Endothelial cell of umbilical vein (primary cell): ENCODE measurements around the gene HDAC4. TPM values are rescaled to one million over a fixed set of nuclear protein-coding genes. Genes with fewer than 3 reads are reported as not detected.

Experiments used
- BruUV-seq: library from RNA; stranded (reverse); fragments of 400-500 nt; replicated peaks from 2 replicates; lab custom pipeline; 2021; lab: Mats Ljungman, UMichigan
- CTCF ChIA-PET: fragments of 300-600, 350-600 bp; sonication (Branson Sonifier 250); formaldehyde crosslinking; loops from one replicate; lab custom pipeline; 2021; ENCODE audit warnings: antibody characterized with exemption, inconsistent platforms; lab: Charles Lee
- POLR2A ChIA-PET: fragments of 300-600, 350-600 bp; sonication (Branson Sonifier 250); formaldehyde crosslinking; loops from one replicate; lab custom pipeline; 2021; ENCODE audit warnings: antibody characterized with exemption, inconsistent platforms; lab: Charles Lee
- DNase-seq: peaks from one replicate; pipeline ENCODE4 v3.0.0-alpha.2; 2011; ENCODE audit warnings: low read depth, low spot score
- FAIRE-seq: peaks from 2 replicates; lab custom pipeline; 2011; peaks lifted over from hg19 to GRCh38; lab: Jason Lieb, UNC
- H2AFZ ChIP-seq: 2 replicates; pipeline ENCODE4 v1.6.0; 2012; ENCODE audit warnings: low read depth, low read length, control low read depth, inconsistent platforms
- H3K27ac ChIP-seq: 2 replicates; pipeline ENCODE4 v1.5.1; 2011; ENCODE audit warnings: low read depth, mild to moderate bottlenecking, control low read depth, low read length, moderate library complexity; ENCODE audit not compliant: insufficient read depth
- H3K27me3 ChIP-seq, 2 experiments: 2 replicates each; pipeline versions ENCODE4 v1.6.0 to v1.6.1; 2011; ENCODE audit warnings: low read length in 2 of 2, mixed read lengths in 1 of 2; ENCODE audit not compliant: control insufficient read depth in 2 of 2, insufficient read depth in 2 of 2
- H3K36me3 ChIP-seq, 2 experiments: 2 replicates in 1 of 2; 3 replicates in 1 of 2; pipeline ENCODE4 v1.5.1; 2011; ENCODE audit warnings: low read length in 2 of 2, mild to moderate bottlenecking in 1 of 2, moderate library complexity in 1 of 2; ENCODE audit not compliant: control insufficient read depth in 2 of 2, insufficient read depth in 2 of 2; ENCODE audit errors: extremely low read depth in 1 of 2
- H3K4me1 ChIP-seq: 3 replicates; pipeline ENCODE4 v1.5.1; 2011; ENCODE audit warnings: mild to moderate bottlenecking, low read length; ENCODE audit not compliant: control insufficient read depth, insufficient read depth; ENCODE audit errors: extremely low read depth
- H3K4me2 ChIP-seq: 2 replicates; pipeline ENCODE4 v1.6.1; 2011; ENCODE audit warnings: low read length, control low read depth, mixed read lengths; ENCODE audit not compliant: insufficient read depth
- H3K4me3 ChIP-seq, 3 experiments: fragments of 200-600 bp in 1 of 3; sonication (generic), shearing (Covaris generic) in 1 of 3; replicated peaks in 1 of 3; 2 replicates each; pipeline ENCODE4 v1.5.1; 2011 to 2016; ENCODE audit warnings: control low read depth in 3 of 3, low read length in 3 of 3, mild to moderate bottlenecking in 2 of 3, inconsistent platforms in 1 of 3, low read depth in 1 of 3, moderate library complexity in 1 of 3; ENCODE audit not compliant: insufficient read depth in 1 of 3
- H3K79me2 ChIP-seq: 2 replicates; pipeline ENCODE4 v1.6.0; 2012; ENCODE audit warnings: low read length, inconsistent platforms; ENCODE audit not compliant: control insufficient read depth, insufficient read depth
- H3K9ac ChIP-seq: replicated peaks from 2 replicates; pipeline ENCODE3; 2011; ENCODE audit warnings: low read length, control low read depth; ENCODE audit not compliant: insufficient read depth; ENCODE audit errors: extremely low read depth
- H3K9me1 ChIP-seq: replicated peaks from 3 replicates; pipeline ENCODE4 v1.6.0; 2011; ENCODE audit warnings: mild to moderate bottlenecking, low read length; ENCODE audit not compliant: control insufficient read depth, insufficient read depth; ENCODE audit errors: extremely low read depth
- H3K9me3 ChIP-seq: replicated peaks from 2 replicates; pipeline ENCODE4 v1.5.1; 2012; ENCODE audit warnings: low read length, inconsistent platforms; ENCODE audit not compliant: control insufficient read depth, insufficient read depth
- H4K20me1 ChIP-seq: replicated peaks from 2 replicates; pipeline ENCODE3; 2011; ENCODE audit warnings: mild to moderate bottlenecking, low read length; ENCODE audit not compliant: control insufficient read depth, insufficient read depth; ENCODE audit errors: extremely low read depth
- EZH2 ChIP-seq: IDR thresholded peaks from 2 replicates; pipeline ENCODE4 v1.6.1; 2012; ENCODE audit warnings: borderline replicate concordance, low read depth, mild to moderate bottlenecking, moderate library complexity, low read length, inconsistent platforms; ENCODE audit not compliant: severe bottlenecking
- FOS ChIP-seq: IDR thresholded peaks from 2 replicates; pipeline ENCODE4 v1.6.1; 2011; ENCODE audit warnings: mild to moderate bottlenecking, low read length, moderate library complexity, borderline replicate concordance; ENCODE audit not compliant: insufficient read depth
- GATA2 ChIP-seq: IDR thresholded peaks from 2 replicates; pipeline ENCODE4 v1.7.0; 2011; ENCODE audit warnings: low read depth, mild to moderate bottlenecking, moderate library complexity, mixed read lengths, low read length; ENCODE audit not compliant: insufficient read length, insufficient read depth
- JUN ChIP-seq: IDR thresholded peaks from 2 replicates; pipeline ENCODE4 v1.6.1; 2011; ENCODE audit warnings: borderline replicate concordance, low read depth; ENCODE audit not compliant: insufficient read length, insufficient read depth
- MAX ChIP-seq: IDR thresholded peaks from 2 replicates; pipeline ENCODE4 v1.6.1; 2011; ENCODE audit not compliant: insufficient read depth, insufficient read length
- MYC ChIP-seq: IDR thresholded peaks from one replicate; pipeline ENCODE4 v1.6.1; 2011; ENCODE audit warnings: mild to moderate bottlenecking, low read depth, low read length
- POLR2A ChIP-seq: IDR thresholded peaks from 2 replicates; pipeline ENCODE4 v1.6.1; 2012; ENCODE audit warnings: low read depth, mild to moderate bottlenecking, control low read depth, low read length
- POLR2AphosphoS5 ChIP-seq: IDR thresholded peaks from 2 replicates; pipeline ENCODE4 v1.6.1; 2012; ENCODE audit warnings: low read depth, mild to moderate bottlenecking, control low read depth, low read length, moderate library complexity; ENCODE audit not compliant: insufficient read depth
- dilution Hi-C: fragments of 300-500 bp; cut with MboI; formaldehyde crosslinking; loops from one replicate; pipeline ENCODE4 v1.15.0; 2019; ENCODE audit warnings: low sequenced_read_pairs; ENCODE audit not compliant: extremely low pct_ligation_motif_present
- intact Hi-C: fragments of 100-400 bp; cut with micrococcal nuclease; formaldehyde crosslinking; loops from one replicate; pipeline ENCODE4 v1.10.0; 2022
- polyA plus RNA-seq, 4 experiments: library from polyadenylated mRNA; depleted of rRNA in 3 of 4; stranded (reverse) in 3 of 4; unstranded in 1 of 4; fragments of >200 nt; gene quantifications; 2 replicates each; pipeline versions ENCODE4 v1.2.1 to v1.2.3, GENCODE V29; 2011 to 2012; ENCODE audit warnings: missing spikeins in 1 of 4
- total RNA-seq: library from RNA; stranded (reverse); gene quantifications from 2 replicates; pipeline ENCODE4 v1.2.3, GENCODE V29; 2021
- TF ChIP-seq, protein P1 (sequence below), 2 donors: IDR thresholded peaks; 1 replicate in 1 of 2; 2 replicates in 1 of 2; pipeline ENCODE4 v1.5.1; 2011; ENCODE audit warnings: low read length in 2 of 2, mild to moderate bottlenecking in 2 of 2, moderate library complexity in 2 of 2, control low read depth in 1 of 2, inconsistent platforms in 1 of 2, low read depth in 1 of 2; ENCODE audit not compliant: insufficient read depth in 1 of 2; ENCODE audit errors: extremely low read depth in 1 of 2

The HDAC4 gene
- total and polyA plus RNA-seq, 2 donors (not counting 3 experiments of a cell fraction or from before 2014, with no cell fraction given), result 13.4 to 33.0 TPM

DNA sequence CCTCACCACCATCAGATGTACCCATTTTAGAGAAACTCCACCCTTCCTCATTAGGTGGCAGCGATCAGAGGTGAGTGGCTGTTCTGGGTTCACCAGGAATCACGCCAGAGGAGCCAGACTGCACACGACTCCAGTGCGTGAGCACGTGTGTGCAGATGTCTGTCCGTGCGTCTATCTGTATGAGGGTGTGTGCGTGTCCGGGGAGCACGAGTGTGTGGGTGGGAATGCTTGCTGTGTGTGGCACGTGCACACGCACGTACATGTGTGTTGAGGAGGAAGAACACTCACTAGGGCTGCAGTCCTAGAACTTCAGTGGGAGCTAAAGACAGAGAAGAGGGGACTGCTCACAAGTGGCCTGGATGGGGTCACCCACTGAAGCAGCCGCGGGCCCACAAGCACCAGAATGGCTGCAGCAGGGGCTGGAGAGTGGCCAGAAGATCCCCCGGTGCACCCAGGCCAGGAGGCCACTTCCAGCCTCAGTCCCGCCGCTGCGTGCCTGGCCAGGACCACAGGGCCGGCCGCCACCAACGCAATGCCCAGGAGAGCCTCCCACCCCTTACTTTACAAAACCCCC, 13.9 kb downstream of the HDAC4 start:
- dilution Hi-C loops (no loop called here), intact Hi-C loops (no loop called here)
- Histone ChIP-seq H4K20me1 (no peaks in the 10 kb centered on the region), H3K9me1 (no peaks in the 10 kb centered on the region), H3K9me3 (no peaks in the 10 kb centered on the region), H3K27me3 (no peaks in the 10 kb centered on the region), H3K4me3 (no peak overlapping the region), H3K4me1 (no peaks in the 10 kb centered on the region), H3K36me3 (peaks cover 0 to 2% of the 10 kb centered on the region in 2 experiments), H3K9ac (no peak overlapping the region), H3K79me2 (no peaks in the 10 kb centered on the region), H2AFZ (no peak overlapping the region), H3K4me2 (no peak overlapping the region), H3K27ac (no peak overlapping the region)
- no peak for DNase-seq
- POLR2A ChIA-PET, result no interaction called here
- CTCF ChIA-PET, result interaction anchor here (0.8 kb wide), 1 partner anchor 14 kb away, joined by 3 read pairs; the partner anchor contains the start of gene HDAC4
- TF ChIP-seq, protein P1, sequence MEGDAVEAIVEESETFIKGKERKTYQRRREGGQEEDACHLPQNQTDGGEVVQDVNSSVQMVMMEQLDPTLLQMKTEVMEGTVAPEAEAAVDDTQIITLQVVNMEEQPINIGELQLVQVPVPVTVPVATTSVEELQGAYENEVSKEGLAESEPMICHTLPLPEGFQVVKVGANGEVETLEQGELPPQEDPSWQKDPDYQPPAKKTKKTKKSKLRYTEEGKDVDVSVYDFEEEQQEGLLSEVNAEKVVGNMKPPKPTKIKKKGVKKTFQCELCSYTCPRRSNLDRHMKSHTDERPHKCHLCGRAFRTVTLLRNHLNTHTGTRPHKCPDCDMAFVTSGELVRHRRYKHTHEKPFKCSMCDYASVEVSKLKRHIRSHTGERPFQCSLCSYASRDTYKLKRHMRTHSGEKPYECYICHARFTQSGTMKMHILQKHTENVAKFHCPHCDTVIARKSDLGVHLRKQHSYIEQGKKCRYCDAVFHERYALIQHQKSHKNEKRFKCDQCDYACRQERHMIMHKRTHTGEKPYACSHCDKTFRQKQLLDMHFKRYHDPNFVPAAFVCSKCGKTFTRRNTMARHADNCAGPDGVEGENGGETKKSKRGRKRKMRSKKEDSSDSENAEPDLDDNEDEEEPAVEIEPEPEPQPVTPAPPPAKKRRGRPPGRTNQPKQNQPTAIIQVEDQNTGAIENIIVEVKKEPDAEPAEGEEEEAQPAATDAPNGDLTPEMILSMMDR (IDR thresholded peaks at IDR 0.05; ENCODE audit: extremely low read depth in 1 of 2, insufficient read depth in 1 of 2, low read depth in 1 of 2, low read length in 2 of 2), result no peak
- TF ChIP-seq MAX (no peak), JUN (no peak), FOS (no peak), EZH2 (no peak), GATA2 (no peak), MYC (no peak), POLR2A (no peak), POLR2AphosphoS5 (no peak)
- BruUV-seq, result no TSS peak
- FAIRE-seq, result no peak
